ENCODE results near the gene COX7A2L.
"Not testable (repeated sequence)": the region's sequence is repeated elsewhere in the genome, so short reads cannot be mapped to it uniquely, and the experiment has no call there.

The COX7A2L gene

DNA sequence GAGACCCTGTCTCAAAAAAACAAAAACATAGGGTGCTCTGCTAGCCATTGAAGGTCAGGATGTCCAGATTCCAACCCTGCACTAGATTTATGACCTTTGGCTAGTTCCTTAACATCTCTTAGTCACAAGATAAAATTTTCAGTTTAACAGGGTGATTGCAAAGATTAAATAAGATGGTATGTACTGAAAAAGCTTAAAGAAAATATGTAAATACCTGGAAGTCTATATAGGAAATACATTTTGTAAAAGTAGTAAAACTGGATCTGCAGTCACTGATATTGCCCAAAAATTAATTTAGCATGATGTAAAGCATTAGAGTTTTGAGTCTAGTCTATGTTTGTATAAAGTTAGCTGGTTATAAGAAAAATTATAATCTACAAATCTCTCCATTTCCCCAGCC, 5.4 kb upstream of the COX7A2L start:
- no peak for DNase-seq

DNA sequence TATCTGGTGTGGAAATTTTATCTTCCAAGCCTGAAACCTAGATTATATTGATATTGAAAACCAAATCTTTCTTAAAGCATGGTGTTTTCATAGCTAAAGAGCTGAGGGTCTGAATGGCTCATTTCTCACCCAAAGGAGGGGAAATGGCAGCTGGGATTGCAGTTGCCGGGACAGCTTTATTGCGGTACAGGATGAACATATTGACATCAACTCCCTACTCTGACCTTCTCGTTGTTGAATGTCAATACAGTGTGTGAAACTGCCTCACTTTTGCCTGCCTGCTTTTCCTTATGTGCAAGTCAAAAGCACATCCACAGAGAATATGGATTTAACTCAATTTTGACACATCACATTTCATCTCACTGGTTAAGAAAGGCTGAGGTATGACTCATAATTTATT, 3.6 kb upstream of the COX7A2L start:
- DNase-seq = no peak

- DNase-seq = no peak
Observed at GRCh38 chr2:42363413-42363812, 2.4 kb upstream of the COX7A2L start.

GRCh38 chr2:42361728-42362283, 789 bp upstream of the COX7A2L start:
- no peak for DNase-seq

GRCh38 chr2:42360493-42360889, 526 bp downstream of the COX7A2L start:
- peak in 1 of 2 donors; percentile 5 for DNase-seq

- peak; percentile 44 to 54 for DNase-seq
Observed at GRCh38 chr2:42359965-42360483, 993 bp downstream of the COX7A2L start.

- no peak for DNase-seq
Observed at GRCh38 chr2:42359304-42359964, 1.6 kb downstream of the COX7A2L start.

- DNase-seq = no peak
Observed at GRCh38 chr2:42353792-42354429, 7.1 kb downstream of the COX7A2L start.

- no peak for DNase-seq
Observed at GRCh38 chr2:42351864-42352263, 9.2 kb downstream of the COX7A2L start.

GRCh38 chr2:42350434-42351063, 10.5 kb downstream of the COX7A2L start:
- DNase-seq = no peak

GRCh38 chr2:42348113-42348805, 12.8 kb downstream of the COX7A2L start:
- no peak for DNase-seq

GRCh38 chr2:42347518-42347917, 13.5 kb downstream of the COX7A2L start:
- DNase-seq = not testable (repeated sequence)

DNA sequence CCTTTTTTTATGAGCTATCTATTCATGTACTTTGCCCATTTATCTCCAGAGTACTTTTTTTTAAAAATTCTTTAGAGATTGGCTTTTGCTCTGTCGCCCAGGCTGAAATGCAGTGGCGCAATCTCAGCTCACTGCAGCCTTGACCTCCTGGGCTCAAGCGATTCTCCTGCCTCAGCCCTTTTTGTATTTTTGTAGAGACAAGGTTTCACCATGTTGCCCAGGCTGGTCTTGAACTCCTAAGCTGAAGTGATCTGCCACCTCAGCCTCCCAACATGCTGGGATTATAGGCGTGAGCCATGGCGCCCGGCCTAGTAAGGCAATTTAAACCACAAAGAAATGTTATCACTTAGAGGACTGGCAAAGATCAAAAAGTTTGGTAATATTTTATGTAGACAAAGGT, 14.2 kb downstream of the COX7A2L start:
- DNase-seq = not testable (repeated sequence)

- no peak for DNase-seq
Observed at GRCh38 chr2:42345986-42346385, 15.0 kb downstream of the COX7A2L start.

GRCh38 chr2:42342795-42343241, 18.2 kb downstream of the COX7A2L start:
- peak in 1 of 2 donors; percentile 21 for DNase-seq

GRCh38 chr2:42342061-42342794, 18.8 kb downstream of the COX7A2L start:
- peak; percentile 33 to 57 for DNase-seq

GRCh38 chr2:42340938-42341636, 19.9 kb downstream of the COX7A2L start:
- DNase-seq = no peak

- DNase-seq = no peak
Observed at GRCh38 chr2:42340045-42340937, 20.7 kb downstream of the COX7A2L start.

- DNase-seq = no peak
Observed at GRCh38 chr2:42339191-42339912, 21.7 kb downstream of the COX7A2L start.

Data from inflammatory macrophage (primary cell).